Endothelial cell of umbilical vein (primary cell): Measurements from ENCODE around the gene RPS19BP1. TPM values are rescaled to one million over a fixed set of nuclear protein-coding genes. Genes with fewer than 3 reads are reported as not detected.

Source experiments
- BruUV-seq: library from RNA; stranded (reverse); fragments of 400-500 nt; replicated peaks from 2 replicates; lab custom pipeline; 2021; lab: Mats Ljungman, UMichigan
- CTCF ChIA-PET: fragments of 300-600, 350-600 bp; sonication (Branson Sonifier 250); formaldehyde crosslinking; loops from one replicate; lab custom pipeline; 2021; ENCODE audit warnings: antibody characterized with exemption, inconsistent platforms; lab: Charles Lee
- POLR2A ChIA-PET: fragments of 300-600, 350-600 bp; sonication (Branson Sonifier 250); formaldehyde crosslinking; loops from one replicate; lab custom pipeline; 2021; ENCODE audit warnings: antibody characterized with exemption, inconsistent platforms; lab: Charles Lee
- DNase-seq: peaks from one replicate; pipeline ENCODE4 v3.0.0-alpha.2; 2011; ENCODE audit warnings: low read depth, low spot score
- FAIRE-seq: peaks from 2 replicates; lab custom pipeline; 2011; peaks lifted over from hg19 to GRCh38; lab: Jason Lieb, UNC
- H2AFZ ChIP-seq: 2 replicates; pipeline ENCODE4 v1.6.0; 2012; ENCODE audit warnings: low read depth, low read length, control low read depth, inconsistent platforms
- H3K27ac ChIP-seq: 2 replicates; pipeline ENCODE4 v1.5.1; 2011; ENCODE audit warnings: low read depth, mild to moderate bottlenecking, control low read depth, low read length, moderate library complexity; ENCODE audit not compliant: insufficient read depth
- H3K27me3 ChIP-seq, 2 experiments: 2 replicates each; pipeline versions ENCODE4 v1.6.0 to v1.6.1; 2011; ENCODE audit warnings: low read length in 2 of 2, mixed read lengths in 1 of 2; ENCODE audit not compliant: control insufficient read depth in 2 of 2, insufficient read depth in 2 of 2
- H3K36me3 ChIP-seq, 2 experiments: 2 replicates in 1 of 2; 3 replicates in 1 of 2; pipeline ENCODE4 v1.5.1; 2011; ENCODE audit warnings: low read length in 2 of 2, mild to moderate bottlenecking in 1 of 2, moderate library complexity in 1 of 2; ENCODE audit not compliant: control insufficient read depth in 2 of 2, insufficient read depth in 2 of 2; ENCODE audit errors: extremely low read depth in 1 of 2
- H3K4me1 ChIP-seq: 3 replicates; pipeline ENCODE4 v1.5.1; 2011; ENCODE audit warnings: mild to moderate bottlenecking, low read length; ENCODE audit not compliant: control insufficient read depth, insufficient read depth; ENCODE audit errors: extremely low read depth
- H3K4me2 ChIP-seq: 2 replicates; pipeline ENCODE4 v1.6.1; 2011; ENCODE audit warnings: low read length, control low read depth, mixed read lengths; ENCODE audit not compliant: insufficient read depth
- H3K4me3 ChIP-seq, 3 experiments: fragments of 200-600 bp in 1 of 3; sonication (generic), shearing (Covaris generic) in 1 of 3; replicated peaks in 1 of 3; 2 replicates each; pipeline ENCODE4 v1.5.1; 2011 to 2016; ENCODE audit warnings: control low read depth in 3 of 3, low read length in 3 of 3, mild to moderate bottlenecking in 2 of 3, inconsistent platforms in 1 of 3, low read depth in 1 of 3, moderate library complexity in 1 of 3; ENCODE audit not compliant: insufficient read depth in 1 of 3
- H3K79me2 ChIP-seq: 2 replicates; pipeline ENCODE4 v1.6.0; 2012; ENCODE audit warnings: low read length, inconsistent platforms; ENCODE audit not compliant: control insufficient read depth, insufficient read depth
- H3K9ac ChIP-seq: replicated peaks from 2 replicates; pipeline ENCODE3; 2011; ENCODE audit warnings: low read length, control low read depth; ENCODE audit not compliant: insufficient read depth; ENCODE audit errors: extremely low read depth
- H3K9me1 ChIP-seq: replicated peaks from 3 replicates; pipeline ENCODE4 v1.6.0; 2011; ENCODE audit warnings: mild to moderate bottlenecking, low read length; ENCODE audit not compliant: control insufficient read depth, insufficient read depth; ENCODE audit errors: extremely low read depth
- H3K9me3 ChIP-seq: replicated peaks from 2 replicates; pipeline ENCODE4 v1.5.1; 2012; ENCODE audit warnings: low read length, inconsistent platforms; ENCODE audit not compliant: control insufficient read depth, insufficient read depth
- H4K20me1 ChIP-seq: replicated peaks from 2 replicates; pipeline ENCODE3; 2011; ENCODE audit warnings: mild to moderate bottlenecking, low read length; ENCODE audit not compliant: control insufficient read depth, insufficient read depth; ENCODE audit errors: extremely low read depth
- CTCF ChIP-seq, 2 donors: IDR thresholded peaks; 1 replicate in 1 of 2; 2 replicates in 1 of 2; pipeline ENCODE4 v1.5.1; 2011; ENCODE audit warnings: low read length in 2 of 2, mild to moderate bottlenecking in 2 of 2, moderate library complexity in 2 of 2, control low read depth in 1 of 2, inconsistent platforms in 1 of 2, low read depth in 1 of 2; ENCODE audit not compliant: insufficient read depth in 1 of 2; ENCODE audit errors: extremely low read depth in 1 of 2
- EZH2 ChIP-seq: IDR thresholded peaks from 2 replicates; pipeline ENCODE4 v1.6.1; 2012; ENCODE audit warnings: borderline replicate concordance, low read depth, mild to moderate bottlenecking, moderate library complexity, low read length, inconsistent platforms; ENCODE audit not compliant: severe bottlenecking
- FOS ChIP-seq: IDR thresholded peaks from 2 replicates; pipeline ENCODE4 v1.6.1; 2011; ENCODE audit warnings: mild to moderate bottlenecking, low read length, moderate library complexity, borderline replicate concordance; ENCODE audit not compliant: insufficient read depth
- GATA2 ChIP-seq: IDR thresholded peaks from 2 replicates; pipeline ENCODE4 v1.7.0; 2011; ENCODE audit warnings: low read depth, mild to moderate bottlenecking, moderate library complexity, mixed read lengths, low read length; ENCODE audit not compliant: insufficient read length, insufficient read depth
- JUN ChIP-seq: IDR thresholded peaks from 2 replicates; pipeline ENCODE4 v1.6.1; 2011; ENCODE audit warnings: borderline replicate concordance, low read depth; ENCODE audit not compliant: insufficient read length, insufficient read depth
- MAX ChIP-seq: IDR thresholded peaks from 2 replicates; pipeline ENCODE4 v1.6.1; 2011; ENCODE audit not compliant: insufficient read depth, insufficient read length
- MYC ChIP-seq: IDR thresholded peaks from one replicate; pipeline ENCODE4 v1.6.1; 2011; ENCODE audit warnings: mild to moderate bottlenecking, low read depth, low read length
- POLR2A ChIP-seq: IDR thresholded peaks from 2 replicates; pipeline ENCODE4 v1.6.1; 2012; ENCODE audit warnings: low read depth, mild to moderate bottlenecking, control low read depth, low read length
- POLR2AphosphoS5 ChIP-seq: IDR thresholded peaks from 2 replicates; pipeline ENCODE4 v1.6.1; 2012; ENCODE audit warnings: low read depth, mild to moderate bottlenecking, control low read depth, low read length, moderate library complexity; ENCODE audit not compliant: insufficient read depth
- dilution Hi-C: fragments of 300-500 bp; cut with MboI; formaldehyde crosslinking; loops from one replicate; pipeline ENCODE4 v1.15.0; 2019; ENCODE audit warnings: low sequenced_read_pairs; ENCODE audit not compliant: extremely low pct_ligation_motif_present
- intact Hi-C: fragments of 100-400 bp; cut with micrococcal nuclease; formaldehyde crosslinking; loops from one replicate; pipeline ENCODE4 v1.10.0; 2022
- polyA plus RNA-seq, 4 experiments: library from polyadenylated mRNA; depleted of rRNA in 3 of 4; stranded (reverse) in 3 of 4; unstranded in 1 of 4; fragments of >200 nt; gene quantifications; 2 replicates each; pipeline versions ENCODE4 v1.2.1 to v1.2.3, GENCODE V29; 2011 to 2012; ENCODE audit warnings: missing spikeins in 1 of 4
- total RNA-seq: library from RNA; stranded (reverse); gene quantifications from 2 replicates; pipeline ENCODE4 v1.2.3, GENCODE V29; 2021

The RPS19BP1 gene
- total and polyA plus RNA-seq, 2 donors (not counting 3 experiments of a cell fraction or from before 2014, with no cell fraction given), result 66.6 to 84.3 TPM

GRCh38 chr22:39530116-39530515 is 2.4 kb downstream of the RPS19BP1 start:
- no peak overlapping the region for H3K4me2 ChIP-seq
- peaks cover 0 to 3% of the 10 kb centered on the region in 2 experiments for H3K36me3 ChIP-seq
- no peaks in the 10 kb centered on the region for H3K27me3 ChIP-seq
- H3K9me1 ChIP-seq, result no peaks in the 10 kb centered on the region
- peaks cover 40% of the 10 kb centered on the region for H3K79me2 ChIP-seq
- intact Hi-C loops (loop anchor here (1.0 to 5.0 kb wide), 3 partner anchors 34 to 817 kb away; partner anchors contain the start of genes ADSL and CBX6), dilution Hi-C loops (no loop called here)
- no peak overlapping the region for H3K9ac ChIP-seq
- H4K20me1 ChIP-seq, result no peaks in the 10 kb centered on the region
- H3K27ac ChIP-seq, result no peak overlapping the region
- H3K4me3 ChIP-seq, result no peak overlapping the region
- no peak overlapping the region for H2AFZ ChIP-seq
- no peaks in the 10 kb centered on the region for H3K9me3 ChIP-seq
- peaks cover 30% of the 10 kb centered on the region for H3K4me1 ChIP-seq
- FAIRE-seq, result no peak
- BruUV-seq, result no TSS peak
- ChIA-PET POLR2A (no interaction called here), CTCF (interaction anchor here (0.7 to 6.4 kb wide), 12 partner anchors 10 to 761 kb away, joined by 3 to 197 read pairs (median 15); partner anchors contain the start of genes ATF4 and TAB1)
- no peak for TF ChIP-seq EZH2
- TF ChIP-seq MAX, result no peak
- TF ChIP-seq JUN, result no peak
- TF ChIP-seq GATA2, result no peak
- no peak for TF ChIP-seq POLR2AphosphoS5
- no peak for TF ChIP-seq FOS
- TF ChIP-seq MYC, result no peak
- TF ChIP-seq POLR2A, result no peak
- no peak for TF ChIP-seq CTCF (IDR thresholded peaks at IDR 0.05; ENCODE audit: extremely low read depth in 1 of 2, insufficient read depth in 1 of 2, low read depth in 1 of 2, low read length in 2 of 2)
- DNase-seq, result no peak
